Measurements from ENCODE around the gene MYO9A. TPM values are rescaled to one million over a fixed set of nuclear protein-coding genes. Genes with fewer than 3 reads are reported as not detected.

Gene MYO9A
- total RNA-seq, 1 experiment from 2014 or later = 34.0 TPM

GRCh38 chr15:71943806-71944205, 174.1 kb downstream of the MYO9A start:
- Histone ChIP-seq H3K4me2 (no peak overlapping the region), H3K9me3 (ENCODE audit: insufficient read depth, low read depth) (no peaks in the 10 kb centered on the region), H3K36me3 (ENCODE audit: low read depth) (no peaks in the 10 kb centered on the region), H3K27ac (no peak overlapping the region), H3K4me3 (no peak overlapping the region), H3K9me2 (ENCODE audit: insufficient read depth) (no peaks in the 10 kb centered on the region; the same call in none of the 2 replicates), H3F3A (ENCODE audit: insufficient read depth, low read depth) (no peaks in the 10 kb centered on the region), H3K27me3 (ENCODE audit: insufficient read depth, low read depth) (no peaks in the 10 kb centered on the region), H2AFZ (no peak overlapping the region), H4K20me1 (ENCODE audit: insufficient read depth) (no peaks in the 10 kb centered on the region), H3K79me2 (ENCODE audit: low read depth) (no peaks in the 10 kb centered on the region), H3K4me1 (replicated peaks; ENCODE audit: insufficient read depth) (no peaks in the 10 kb centered on the region)
- no peak for DNase-seq
- TF ChIP-seq CTCF (conservative IDR thresholded peaks at IDR 0.05) = no peak
- no peak for TF ChIP-seq EZH2 (IDR thresholded peaks at IDR 0.05; ENCODE audit: low read depth)
- POLR2A ChIA-PET (ENCODE audit: unreplicated experiment) = no interaction called here
- CTCF ChIA-PET = no interaction called here
- intact Hi-C loops (cut with micrococcal nuclease; ENCODE audit: unreplicated experiment) = no loop called here
- no TSS peak for BruUV-seq (replicated peaks)

- POLR2A ChIA-PET (ENCODE audit: unreplicated experiment) = no interaction called here
Measured at GRCh38 chr15:71939981-71940588, 177.9 kb downstream of the MYO9A start.

GRCh38 chr15:71937650-71938311, 180.2 kb downstream of the MYO9A start:
- TF ChIP-seq EZH2 (IDR thresholded peaks at IDR 0.05; ENCODE audit: low read depth) (no peak), CTCF (conservative IDR thresholded peaks at IDR 0.05) (no peak)
- DNase-seq = no peak
- no peak overlapping the region for H2AFZ ChIP-seq
- no peaks in the 10 kb centered on the region for H3K9me3 ChIP-seq (ENCODE audit: insufficient read depth, low read depth)
- intact Hi-C loops (cut with micrococcal nuclease; ENCODE audit: unreplicated experiment) = no loop called here
- no peak overlapping the region for H3K27ac ChIP-seq
- no peaks in the 10 kb centered on the region for H3K36me3 ChIP-seq (ENCODE audit: low read depth)
- no peaks in the 10 kb centered on the region for H4K20me1 ChIP-seq (ENCODE audit: insufficient read depth)
- H3F3A ChIP-seq (ENCODE audit: insufficient read depth, low read depth) = no peaks in the 10 kb centered on the region
- BruUV-seq (replicated peaks) = no TSS peak
- H3K27me3 ChIP-seq (ENCODE audit: insufficient read depth, low read depth) = no peaks in the 10 kb centered on the region
- POLR2A ChIA-PET (ENCODE audit: unreplicated experiment) = interaction anchor here (0.7 kb wide), 1 partner anchor 11 kb away, joined by 3 read pairs; no protein-coding TSS in a partner anchor
- H3K4me2 ChIP-seq = no peak overlapping the region
- H3K4me3 ChIP-seq = no peak overlapping the region
- H3K79me2 ChIP-seq (ENCODE audit: low read depth) = no peaks in the 10 kb centered on the region
- no peaks in the 10 kb centered on the region for H3K4me1 ChIP-seq (replicated peaks; ENCODE audit: insufficient read depth)
- H3K9me2 ChIP-seq (ENCODE audit: insufficient read depth) = no peaks in the 10 kb centered on the region; the same call in none of the 2 replicates
- CTCF ChIA-PET = no interaction called here

More at GRCh38 chr15:71939981-71940588, 177.9 kb downstream of the MYO9A start:
- H4K20me1 ChIP-seq (ENCODE audit: insufficient read depth) = no peaks in the 10 kb centered on the region
- no peaks in the 10 kb centered on the region for H3K27me3 ChIP-seq (ENCODE audit: insufficient read depth, low read depth)
- CTCF ChIA-PET = no interaction called here
- H3K4me1 ChIP-seq (replicated peaks; ENCODE audit: insufficient read depth) = no peaks in the 10 kb centered on the region
- H3K4me3 ChIP-seq = no peak overlapping the region
- DNase-seq = no peak
- intact Hi-C loops (cut with micrococcal nuclease; ENCODE audit: unreplicated experiment) = no loop called here
- TF ChIP-seq EZH2 (IDR thresholded peaks at IDR 0.05; ENCODE audit: low read depth) (no peak), CTCF (conservative IDR thresholded peaks at IDR 0.05) (no peak)
- H3K27ac ChIP-seq = no peak overlapping the region
- no peaks in the 10 kb centered on the region for H3K9me3 ChIP-seq (ENCODE audit: insufficient read depth, low read depth)
- no peaks in the 10 kb centered on the region for H3K79me2 ChIP-seq (ENCODE audit: low read depth)
- no TSS peak for BruUV-seq (replicated peaks)
- H3K9me2 ChIP-seq (ENCODE audit: insufficient read depth) = no peaks in the 10 kb centered on the region; the same call in none of the 2 replicates
- H2AFZ ChIP-seq = no peak overlapping the region
- H3K36me3 ChIP-seq (ENCODE audit: low read depth) = no peaks in the 10 kb centered on the region
- H3F3A ChIP-seq (ENCODE audit: insufficient read depth, low read depth) = no peaks in the 10 kb centered on the region
- no peak overlapping the region for H3K4me2 ChIP-seq
